GM23338 (cell line): ENCODE measurements around the gene DSE. TPM values are rescaled to one million over a fixed set of nuclear protein-coding genes. Genes with fewer than 3 reads are reported as not detected.
A peak's percentile ranks its signal among the peaks of the same experiment; 100 is the strongest.

Experiments used
- ATAC-seq: fragments of 200-7000 bp; cut with Tn5 transposase; 3 replicates; pipeline ENCODE4 v1.9.1; 2020
- DNase-seq: peaks from one replicate; pipeline ENCODE4 v3.0.0-alpha.2; 2015; ENCODE audit warnings: low spot score
- H2AFZ ChIP-seq: fragments of 200-600 bp; sonication (generic); 2 replicates; pipeline ENCODE4 v1.8.0; 2016; ENCODE audit warnings: antibody characterized with exemption, mild to moderate bottlenecking, moderate library complexity
- H3F3A ChIP-seq: fragments of 200-600 bp; sonication (generic); replicated peaks from 2 replicates; pipeline ENCODE4 v1.8.0; 2017; ENCODE audit warnings: antibody characterized with exemption, mixed run types, low read depth
- H3K27ac ChIP-seq: fragments of 200-600 bp; sonication (generic); 2 replicates; pipeline ENCODE4 v1.6.1; 2016; ENCODE audit warnings: low read depth
- H3K27me3 ChIP-seq: fragments of 200-600 bp; sonication (generic); 2 replicates; pipeline ENCODE4 v1.8.0; 2016; ENCODE audit warnings: mild to moderate bottlenecking, mixed run types, moderate library complexity; ENCODE audit not compliant: insufficient read depth
- H3K36me3 ChIP-seq: fragments of 200-600 bp; sonication (generic); 2 replicates; pipeline ENCODE4 v1.8.0; 2016; ENCODE audit warnings: mild to moderate bottlenecking; ENCODE audit not compliant: insufficient read depth
- H3K4me1 ChIP-seq: fragments of 200-600 bp; sonication (generic); 2 replicates; pipeline ENCODE4 v1.8.0; 2016; ENCODE audit warnings: mild to moderate bottlenecking, moderate library complexity; ENCODE audit not compliant: insufficient read depth
- H3K4me2 ChIP-seq: fragments of 200-600 bp; sonication (generic); 2 replicates; pipeline ENCODE4 v1.7.1; 2017; ENCODE audit warnings: mixed run types
- H3K4me3 ChIP-seq: fragments of 200-600 bp; sonication (generic); 2 replicates; pipeline ENCODE4 v1.6.1; 2016; ENCODE audit warnings: mixed run types
- H3K79me2 ChIP-seq: fragments of 200-600 bp; sonication (generic); replicated peaks from 2 replicates; pipeline ENCODE4 v1.8.0; 2017; ENCODE audit warnings: mild to moderate bottlenecking; ENCODE audit not compliant: insufficient read depth
- H3K9me2 ChIP-seq: fragments of 200-600 bp; sonication (generic); 2 replicates; pipeline ENCODE4 v1.8.0; 2017; ENCODE audit not compliant: insufficient read depth
- H4K20me1 ChIP-seq: fragments of 200-600 bp; sonication (generic); replicated peaks from 2 replicates; pipeline ENCODE4 v1.8.0; 2017; ENCODE audit warnings: mild to moderate bottlenecking; ENCODE audit not compliant: insufficient read depth
- H3K27ac Mint-ChIP-seq: 2 replicates; pipeline ENCODE4 v1.8.0; 2020; ENCODE audit warnings: inconsistent platforms, mild to moderate bottlenecking, moderate library complexity, mixed read lengths
- H3K27me3 Mint-ChIP-seq: 3 replicates; pipeline ENCODE4 v1.8.0; 2022; ENCODE audit warnings: low read depth, mild to moderate bottlenecking, moderate library complexity, mixed read lengths, inconsistent platforms; ENCODE audit not compliant: insufficient read depth, poor library complexity
- H3K36me3 Mint-ChIP-seq: 3 replicates; pipeline ENCODE4 v1.8.0; 2021; ENCODE audit warnings: low read depth, mild to moderate bottlenecking, inconsistent platforms, moderate library complexity, mixed read lengths
- H3K4me1 Mint-ChIP-seq: 3 replicates; pipeline ENCODE4 v1.8.0; 2020; ENCODE audit warnings: mild to moderate bottlenecking, inconsistent platforms, mixed read lengths
- H3K4me3 Mint-ChIP-seq: 3 replicates; pipeline ENCODE4 v1.8.0; 2021; ENCODE audit warnings: moderate library complexity, mild to moderate bottlenecking, inconsistent platforms, mixed read lengths
- H3K9me3 Mint-ChIP-seq: 3 replicates; pipeline ENCODE4 v1.8.0; 2020; ENCODE audit warnings: moderate library complexity, mild to moderate bottlenecking, inconsistent platforms, mixed read lengths
- CREB1 ChIP-seq: fragments of 250-450 bp; sonication (Bioruptor Pico); IDR thresholded peaks from 2 replicates; pipeline ENCODE4 v1.5.0; 2020; ENCODE audit warnings: low read depth, mild to moderate bottlenecking, moderate library complexity
- CTCF ChIP-seq, 2 experiments: fragments of 200-600 bp in 1 of 2; sonication (generic) in 1 of 2; conservative IDR thresholded peaks; 2 replicates each; pipeline versions ENCODE4 v1.5.1 to v1.6.1; 2016 to 2017; ENCODE audit warnings: antibody characterized with exemption in 2 of 2, low read depth in 2 of 2, mild to moderate bottlenecking in 2 of 2, moderate library complexity in 1 of 2
- EZH2phosphoT487 ChIP-seq: fragments of 200-600 bp; sonication (generic); IDR thresholded peaks from one replicate; pipeline ENCODE4 v1.8.1; 2018; ENCODE audit warnings: antibody characterized with exemption; ENCODE audit not compliant: unreplicated experiment
- NANOG ChIP-seq: IDR thresholded peaks from 2 replicates; pipeline ENCODE4 v1.6.1; 2016; ENCODE audit warnings: antibody characterized with exemption, borderline replicate concordance
- POLR2AphosphoS5 ChIP-seq: IDR thresholded peaks from 2 replicates; pipeline ENCODE4 v1.6.1; 2016; ENCODE audit warnings: antibody characterized with exemption, low read depth
- STAT1 ChIP-seq: IDR thresholded peaks from one replicate; pipeline ENCODE4 v1.6.1; 2016; ENCODE audit warnings: antibody characterized with exemption; ENCODE audit not compliant: unreplicated experiment
- ZNF114 ChIP-seq: fragments of 250-450 bp; sonication (Bioruptor Pico); IDR thresholded peaks from 2 replicates; pipeline ENCODE4 v1.5.0; 2020; ENCODE audit warnings: mild to moderate bottlenecking, moderate library complexity
- ZNF331 ChIP-seq: fragments of 250-450 bp; sonication (Bioruptor Pico); IDR thresholded peaks from 2 replicates; pipeline ENCODE4 v1.5.0; 2020; ENCODE audit warnings: low read depth, mild to moderate bottlenecking, moderate library complexity
- polyA plus RNA-seq: library from polyadenylated mRNA; unstranded; fragments of >200 nt; fragmentation: Nextera tagmentation; extraction: Ambion mirVana; gene quantifications from 2 replicates; pipeline ENCODE4 v1.2.1, GENCODE V29; 2016
- total RNA-seq: library from RNA; depleted of rRNA; stranded (reverse); fragments of >200 nt; shearing (Covaris generic); gene quantifications from 2 replicates; pipeline ENCODE4 v1.2.3, GENCODE V29; 2014
- TF ChIP-seq, protein P1 (sequence below): IDR thresholded peaks from 2 replicates; pipeline ENCODE4 v1.6.1; 2016; ENCODE audit warnings: antibody characterized with exemption

The DSE gene
- total and polyA plus RNA-seq, 2 experiments from 2014 or later = 18.8 to 45.2 TPM

GRCh38 chr6:116395647-116396046 is 24.9 kb downstream of the DSE start:
- Histone ChIP-seq H3K4me2 (no peak overlapping the region), H3K9me2 (no peaks in the 10 kb centered on the region), H3K4me1 (peaks cover 12% of the 10 kb centered on the region), H3K79me2 (peaks cover 87% of the 10 kb centered on the region), H3K36me3 (peaks cover 4% of the 10 kb centered on the region; the same call in 1 of the 2 replicates), H2AFZ (no peak overlapping the region), H3K27ac (no peak overlapping the region), H3F3A (no peaks in the 10 kb centered on the region), H3K27me3 (no peaks in the 10 kb centered on the region), H4K20me1 (peaks cover 3% of the 10 kb centered on the region; the same call in 1 of the 2 replicates), H3K4me3 (no peak overlapping the region)
- H3K27me3 Mint-ChIP-seq = no peaks in the 10 kb centered on the region
- no peak for TF ChIP-seq ZNF331
- TF ChIP-seq, protein P1, sequence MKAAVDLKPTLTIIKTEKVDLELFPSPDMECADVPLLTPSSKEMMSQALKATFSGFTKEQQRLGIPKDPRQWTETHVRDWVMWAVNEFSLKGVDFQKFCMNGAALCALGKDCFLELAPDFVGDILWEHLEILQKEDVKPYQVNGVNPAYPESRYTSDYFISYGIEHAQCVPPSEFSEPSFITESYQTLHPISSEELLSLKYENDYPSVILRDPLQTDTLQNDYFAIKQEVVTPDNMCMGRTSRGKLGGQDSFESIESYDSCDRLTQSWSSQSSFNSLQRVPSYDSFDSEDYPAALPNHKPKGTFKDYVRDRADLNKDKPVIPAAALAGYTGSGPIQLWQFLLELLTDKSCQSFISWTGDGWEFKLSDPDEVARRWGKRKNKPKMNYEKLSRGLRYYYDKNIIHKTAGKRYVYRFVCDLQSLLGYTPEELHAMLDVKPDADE = no peak
- TF ChIP-seq POLR2AphosphoS5 = no peak
- no peak for TF ChIP-seq EZH2phosphoT487
- peaks cover 10% of the 10 kb centered on the region for H3K36me3 Mint-ChIP-seq
- H3K4me3 Mint-ChIP-seq = no peak overlapping the region
- H3K9me3 Mint-ChIP-seq = no peaks in the 10 kb centered on the region
- H3K4me1 Mint-ChIP-seq = peaks cover 27% of the 10 kb centered on the region
- H3K27ac Mint-ChIP-seq = no peak overlapping the region
- DNase-seq (no peak), ATAC-seq (no peak)

GRCh38 chr6:116396441-116396840 is 25.7 kb downstream of the DSE start:
- no peaks in the 10 kb centered on the region for H3K27me3 ChIP-seq
- H3K4me1 ChIP-seq = peaks cover 12% of the 10 kb centered on the region
- H3K79me2 ChIP-seq = peaks cover 79% of the 10 kb centered on the region
- H3F3A ChIP-seq = no peaks in the 10 kb centered on the region
- H4K20me1 ChIP-seq = peaks cover 3% of the 10 kb centered on the region; the same call in 1 of the 2 replicates
- no peak overlapping the region for H3K4me3 ChIP-seq
- Mint-ChIP-seq H3K9me3 (no peaks in the 10 kb centered on the region), H3K4me3 (no peak overlapping the region), H3K27me3 (no peaks in the 10 kb centered on the region), H3K27ac (peak overlapping the region; percentile 29; the same call in 1 of the 2 replicates), H3K4me1 (peaks cover 27% of the 10 kb centered on the region), H3K36me3 (peaks cover 10% of the 10 kb centered on the region)
- TF ChIP-seq, protein P1 = no peak
- TF ChIP-seq STAT1 (no peak), CTCF (conservative IDR thresholded peaks at IDR 0.05; ENCODE audit: low read depth in 2 of 2) (no peak), POLR2AphosphoS5 (no peak), EZH2phosphoT487 (no peak), ZNF114 (CRISPR knock-in tag) (no peak), CREB1 (no peak), NANOG (no peak)
- H3K4me2 ChIP-seq = no peak overlapping the region
- H2AFZ ChIP-seq = no peak overlapping the region
- no peaks in the 10 kb centered on the region for H3K9me2 ChIP-seq
- no peak overlapping the region for H3K27ac ChIP-seq
- ATAC-seq = no peak
- no peak for DNase-seq
- peaks cover 4% of the 10 kb centered on the region; the same call in 1 of the 2 replicates for H3K36me3 ChIP-seq
